ENCODE results near the gene COL11A1.
A peak's percentile ranks its signal among the peaks of the same experiment; 100 is the strongest.

The COL11A1 gene

DNA sequence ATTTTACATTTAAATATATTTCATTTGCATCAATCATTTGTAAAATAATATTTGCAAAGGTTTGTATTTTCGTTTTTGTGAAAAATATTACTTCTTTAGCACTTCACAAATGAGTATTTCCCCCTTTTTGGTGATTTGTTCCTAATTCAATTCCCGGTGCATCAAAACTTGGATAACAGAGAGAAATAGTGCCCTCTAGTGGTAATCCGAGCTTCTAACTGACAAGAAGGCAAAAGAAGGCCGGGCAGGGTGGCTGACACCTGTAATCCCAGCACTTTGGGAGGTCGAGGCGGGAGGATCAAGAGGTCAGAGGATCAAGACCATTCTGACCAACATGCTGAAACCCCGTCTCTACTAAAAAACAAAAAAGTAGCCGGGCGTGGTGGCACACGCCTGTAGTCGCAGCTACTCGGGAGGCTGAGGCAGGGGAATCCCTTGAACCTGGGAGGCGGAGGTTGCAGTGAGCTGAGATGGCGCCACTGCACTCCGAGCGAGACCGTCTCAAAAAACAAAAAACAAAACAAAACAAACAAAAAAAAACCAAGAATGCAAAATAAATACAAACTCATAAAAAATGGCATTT, 137.7 kb downstream of the COL11A1 start:
- H3K79me2 ChIP-seq (ENCODE audit: insufficient read depth, low read length) = no peaks in the 10 kb centered on the region
- no peaks in the 10 kb centered on the region for H4K20me1 ChIP-seq (ENCODE audit: insufficient read depth, low read length)
- no peak overlapping the region for H3K9ac ChIP-seq (ENCODE audit: low read depth, low read length)
- no peak overlapping the region for H3K4me2 ChIP-seq (ENCODE audit: insufficient read depth, low read length)
- TF ChIP-seq EZH2 (IDR thresholded peaks at IDR 0.05; ENCODE audit: borderline replicate concordance, low read depth, low read length, severe bottlenecking) = no peak
- TF ChIP-seq, protein P1, sequence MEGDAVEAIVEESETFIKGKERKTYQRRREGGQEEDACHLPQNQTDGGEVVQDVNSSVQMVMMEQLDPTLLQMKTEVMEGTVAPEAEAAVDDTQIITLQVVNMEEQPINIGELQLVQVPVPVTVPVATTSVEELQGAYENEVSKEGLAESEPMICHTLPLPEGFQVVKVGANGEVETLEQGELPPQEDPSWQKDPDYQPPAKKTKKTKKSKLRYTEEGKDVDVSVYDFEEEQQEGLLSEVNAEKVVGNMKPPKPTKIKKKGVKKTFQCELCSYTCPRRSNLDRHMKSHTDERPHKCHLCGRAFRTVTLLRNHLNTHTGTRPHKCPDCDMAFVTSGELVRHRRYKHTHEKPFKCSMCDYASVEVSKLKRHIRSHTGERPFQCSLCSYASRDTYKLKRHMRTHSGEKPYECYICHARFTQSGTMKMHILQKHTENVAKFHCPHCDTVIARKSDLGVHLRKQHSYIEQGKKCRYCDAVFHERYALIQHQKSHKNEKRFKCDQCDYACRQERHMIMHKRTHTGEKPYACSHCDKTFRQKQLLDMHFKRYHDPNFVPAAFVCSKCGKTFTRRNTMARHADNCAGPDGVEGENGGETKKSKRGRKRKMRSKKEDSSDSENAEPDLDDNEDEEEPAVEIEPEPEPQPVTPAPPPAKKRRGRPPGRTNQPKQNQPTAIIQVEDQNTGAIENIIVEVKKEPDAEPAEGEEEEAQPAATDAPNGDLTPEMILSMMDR (IDR thresholded peaks at IDR 0.05; ENCODE audit: borderline replicate concordance, extremely low read depth, low read length, poor library complexity, severe bottlenecking) = peak; percentile 76
- no peak overlapping the region for H3K27ac ChIP-seq (ENCODE audit: low read length)
- no peak overlapping the region for H2AFZ ChIP-seq (ENCODE audit: low read depth, low read length)
- no peaks in the 10 kb centered on the region for H3K4me1 ChIP-seq (ENCODE audit: insufficient read depth, low read length)
- no peaks in the 10 kb centered on the region for H3K9me3 ChIP-seq (ENCODE audit: insufficient read depth, low read length, severe bottlenecking)
- no peaks in the 10 kb centered on the region for H3K36me3 ChIP-seq (ENCODE audit: insufficient read depth, low read length)
- no peaks in the 10 kb centered on the region for H3K27me3 ChIP-seq (ENCODE audit: insufficient read depth, low read length, poor library complexity)
- ATAC-seq (ENCODE audit: insufficient read depth, low read depth) (peak; percentile 50; the same call in 1 of the 3 replicates), DNase-seq (peak; percentile 21)
- H3K4me3 ChIP-seq (ENCODE audit: low read depth in 1 of 2, low read length in 2 of 2) = no peak overlapping the region

DNA sequence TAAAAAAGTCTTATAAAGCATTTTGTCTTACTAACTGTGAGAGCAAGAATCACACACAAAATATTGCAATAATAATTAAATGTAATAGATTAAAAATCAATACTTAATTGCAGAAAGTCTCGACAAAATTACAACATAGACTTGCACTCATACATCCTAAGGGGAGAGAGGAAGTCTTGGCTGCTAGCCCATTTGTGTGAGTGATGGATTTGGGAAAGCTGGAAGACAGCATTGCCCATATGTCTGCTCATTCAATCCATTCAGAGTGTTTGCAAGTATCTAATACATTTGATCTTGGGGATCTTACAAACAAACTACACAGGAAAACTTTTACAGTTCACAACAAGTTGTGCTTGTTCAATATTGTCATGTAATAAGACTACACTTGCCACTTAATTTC, 140.5 kb downstream of the COL11A1 start:
- DNase-seq (no peak), ATAC-seq (ENCODE audit: insufficient read depth, low read depth) (no peak)
- Histone ChIP-seq H3K36me3 (ENCODE audit: insufficient read depth, low read length) (no peaks in the 10 kb centered on the region), H3K9me3 (ENCODE audit: insufficient read depth, low read length, severe bottlenecking) (no peaks in the 10 kb centered on the region), H3K4me3 (ENCODE audit: low read depth in 1 of 2, low read length in 2 of 2) (no peak overlapping the region), H3K27me3 (ENCODE audit: insufficient read depth, low read length, poor library complexity) (no peaks in the 10 kb centered on the region), H3K79me2 (ENCODE audit: insufficient read depth, low read length) (no peaks in the 10 kb centered on the region), H3K4me2 (ENCODE audit: insufficient read depth, low read length) (no peak overlapping the region), H3K4me1 (ENCODE audit: insufficient read depth, low read length) (no peaks in the 10 kb centered on the region), H2AFZ (ENCODE audit: low read depth, low read length) (no peak overlapping the region), H4K20me1 (ENCODE audit: insufficient read depth, low read length) (no peaks in the 10 kb centered on the region), H3K9ac (ENCODE audit: low read depth, low read length) (no peak overlapping the region), H3K27ac (ENCODE audit: low read length) (no peak overlapping the region)
- TF ChIP-seq, protein P1 (IDR thresholded peaks at IDR 0.05; ENCODE audit: borderline replicate concordance, extremely low read depth, low read length, poor library complexity, severe bottlenecking) = no peak
- no peak for TF ChIP-seq EZH2 (IDR thresholded peaks at IDR 0.05; ENCODE audit: borderline replicate concordance, low read depth, low read length, severe bottlenecking)

DNA sequence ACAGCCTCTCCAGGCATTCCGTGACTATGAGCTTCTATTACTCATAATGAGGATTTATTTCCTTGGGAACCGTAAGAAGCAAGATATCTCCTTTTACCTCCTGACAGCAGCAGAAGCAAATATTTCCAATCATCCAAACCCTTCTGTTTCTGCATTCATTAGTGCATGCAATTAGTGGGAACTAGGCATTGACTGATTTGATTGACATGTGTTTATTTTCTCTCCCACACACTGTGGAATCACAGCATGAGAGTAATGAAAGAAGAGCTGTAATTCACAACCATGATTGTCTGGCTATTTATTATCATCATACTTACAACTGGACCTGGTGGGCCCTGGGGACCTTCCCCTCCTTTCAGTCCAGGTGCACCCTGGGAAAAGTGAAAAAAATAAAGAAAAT, 146.8 kb downstream of the COL11A1 start:
- Histone ChIP-seq H2AFZ (ENCODE audit: low read depth, low read length) (no peak overlapping the region), H3K9ac (ENCODE audit: low read depth, low read length) (no peak overlapping the region), H3K4me2 (ENCODE audit: insufficient read depth, low read length) (no peak overlapping the region), H3K27me3 (ENCODE audit: insufficient read depth, low read length, poor library complexity) (no peaks in the 10 kb centered on the region), H3K4me3 (ENCODE audit: low read depth in 1 of 2, low read length in 2 of 2) (no peak overlapping the region), H3K79me2 (ENCODE audit: insufficient read depth, low read length) (no peaks in the 10 kb centered on the region), H3K27ac (ENCODE audit: low read length) (no peak overlapping the region), H3K36me3 (ENCODE audit: insufficient read depth, low read length) (no peaks in the 10 kb centered on the region), H3K4me1 (ENCODE audit: insufficient read depth, low read length) (no peaks in the 10 kb centered on the region), H4K20me1 (ENCODE audit: insufficient read depth, low read length) (no peaks in the 10 kb centered on the region), H3K9me3 (ENCODE audit: insufficient read depth, low read length, severe bottlenecking) (no peaks in the 10 kb centered on the region)
- DNase-seq (no peak), ATAC-seq (ENCODE audit: insufficient read depth, low read depth) (no peak)
- no peak for TF ChIP-seq EZH2 (IDR thresholded peaks at IDR 0.05; ENCODE audit: borderline replicate concordance, low read depth, low read length, severe bottlenecking)
- TF ChIP-seq, protein P1 (IDR thresholded peaks at IDR 0.05; ENCODE audit: borderline replicate concordance, extremely low read depth, low read length, poor library complexity, severe bottlenecking) = no peak

Data from DND-41 (cell line).